NCI-H524 treated with DMSO at 0.1 percent for 48 hours (cell line): ENCODE results near the gene CEP131.
A peak's percentile ranks its signal among the peaks of the same experiment; 100 is the strongest.

Source experiments
- DNase-seq: peaks from one replicate; lab custom pipeline; 2025; lab: John Stamatoyannopoulos, UW

The CEP131 gene

DNA sequence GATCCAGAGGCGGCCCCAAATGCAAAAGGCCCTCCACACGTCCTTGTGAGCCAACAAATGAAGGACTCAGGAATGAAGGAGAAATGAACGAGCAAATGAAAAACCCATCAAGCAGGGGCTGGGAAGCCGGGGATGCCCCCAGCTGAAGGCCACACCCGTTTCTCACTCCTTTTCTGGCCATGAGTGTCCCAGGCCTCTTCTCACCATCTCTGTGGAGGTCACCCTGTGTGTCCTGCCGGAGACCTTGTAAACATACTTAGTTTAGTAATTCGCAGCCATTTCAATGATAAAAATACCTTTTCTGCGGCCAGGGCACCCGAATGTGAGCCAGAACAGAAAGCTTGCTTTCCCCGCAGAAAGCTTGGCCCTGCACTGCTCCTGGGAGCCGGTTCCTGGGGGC is 35.6 kb downstream of the CEP131 start:
- DNase-seq = no peak

DNA sequence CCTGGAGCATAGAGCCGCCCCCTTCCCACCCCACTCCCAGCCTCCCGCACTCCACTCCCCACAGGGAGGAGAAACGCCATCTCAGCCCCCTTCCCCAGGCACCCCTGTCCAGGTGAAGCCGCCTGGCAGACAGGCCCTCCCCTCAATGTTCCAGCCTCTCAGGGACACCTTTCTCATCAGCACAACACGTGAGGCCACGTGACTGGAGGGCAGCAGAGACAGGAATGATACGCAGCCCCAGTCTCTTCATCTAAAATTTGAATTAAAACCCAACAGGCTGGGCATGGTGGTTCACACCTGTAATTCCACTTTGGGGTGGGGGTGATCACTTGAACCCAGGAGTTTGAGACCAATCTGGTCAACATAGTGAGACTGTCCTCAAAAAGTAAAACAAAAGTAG is 36.6 kb downstream of the CEP131 start:
- DNase-seq = no peak

DNA sequence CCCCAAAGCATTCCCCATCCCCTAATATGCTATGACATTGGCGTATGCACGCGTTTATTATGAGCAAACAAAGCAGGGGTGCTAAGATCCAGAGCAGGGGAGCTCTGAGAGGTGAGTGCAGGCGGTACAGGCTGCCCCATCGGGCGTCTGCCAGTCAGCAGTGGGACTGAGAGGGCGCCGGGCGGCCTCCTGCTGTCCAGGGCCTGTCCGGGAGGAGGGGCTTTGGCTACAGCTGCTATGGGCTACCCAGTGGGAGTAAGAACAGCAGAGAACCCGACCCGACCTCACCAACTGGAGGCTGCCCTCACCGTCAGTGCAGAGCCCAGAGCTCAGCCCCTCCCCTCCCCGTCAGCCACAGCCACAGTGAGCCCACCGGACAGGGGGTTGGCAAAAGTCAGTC is 38.2 kb downstream of the CEP131 start:
- no peak for DNase-seq

DNA sequence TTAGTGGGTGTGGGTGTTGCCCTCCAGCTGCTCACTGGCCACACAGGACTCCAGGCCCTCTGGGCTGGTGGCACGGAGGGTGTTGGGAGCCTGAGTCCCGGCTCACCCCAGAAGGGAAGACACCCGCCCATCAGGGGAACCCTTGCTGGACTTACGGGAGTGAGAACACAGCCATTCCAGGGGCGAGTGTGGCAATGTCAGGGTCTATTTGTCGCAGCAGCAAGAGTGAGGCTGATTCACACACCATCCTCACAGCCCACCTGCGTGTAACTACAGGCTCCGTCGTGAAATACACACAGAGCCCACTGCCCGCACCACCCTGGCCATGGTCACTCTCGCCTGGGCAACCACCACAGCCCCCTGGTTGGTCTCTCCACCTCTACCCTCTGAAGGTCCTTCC is 39.0 kb downstream of the CEP131 start:
- DNase-seq = no peak

DNA sequence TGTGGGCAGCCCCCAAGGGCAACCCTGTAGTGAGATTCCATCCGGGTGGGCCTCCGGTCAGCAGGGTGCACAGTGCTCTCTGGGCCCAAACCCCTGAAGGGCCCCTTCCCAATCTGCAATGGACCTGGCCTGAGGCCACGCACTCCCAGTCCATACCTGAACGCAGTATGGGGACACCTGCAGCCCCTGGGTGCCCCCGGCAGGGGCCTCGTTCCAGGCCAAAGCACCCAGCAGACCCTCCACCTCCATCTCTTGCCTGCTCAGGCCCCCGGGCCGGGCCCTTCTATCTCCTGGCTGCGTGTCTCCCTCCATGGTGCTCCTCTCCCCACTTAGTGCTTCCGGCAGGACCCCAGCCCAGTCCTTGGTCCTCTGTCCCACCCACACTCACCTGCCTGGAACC is 39.4 kb downstream of the CEP131 start:
- DNase-seq = no peak

DNA sequence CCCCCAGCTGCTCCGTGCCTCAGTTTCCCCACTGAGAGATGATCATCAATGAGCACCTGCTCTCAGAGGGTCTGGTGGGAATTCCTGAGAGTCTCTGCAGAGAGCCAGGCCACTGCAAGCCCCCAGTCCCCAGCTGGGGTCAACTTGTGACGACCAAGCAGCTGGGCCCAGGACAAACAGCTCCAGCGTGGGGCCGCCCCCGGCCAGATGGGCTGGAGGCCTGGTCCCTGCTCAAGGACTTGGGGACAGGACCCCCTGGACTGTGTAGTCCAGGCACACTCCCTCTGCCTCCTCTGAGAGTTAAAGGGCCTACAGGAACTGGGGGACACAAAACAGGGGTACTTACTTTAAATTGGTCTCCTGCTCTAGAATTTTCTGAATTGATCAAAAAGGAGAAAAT is 40.2 kb downstream of the CEP131 start:
- DNase-seq = no peak

DNA sequence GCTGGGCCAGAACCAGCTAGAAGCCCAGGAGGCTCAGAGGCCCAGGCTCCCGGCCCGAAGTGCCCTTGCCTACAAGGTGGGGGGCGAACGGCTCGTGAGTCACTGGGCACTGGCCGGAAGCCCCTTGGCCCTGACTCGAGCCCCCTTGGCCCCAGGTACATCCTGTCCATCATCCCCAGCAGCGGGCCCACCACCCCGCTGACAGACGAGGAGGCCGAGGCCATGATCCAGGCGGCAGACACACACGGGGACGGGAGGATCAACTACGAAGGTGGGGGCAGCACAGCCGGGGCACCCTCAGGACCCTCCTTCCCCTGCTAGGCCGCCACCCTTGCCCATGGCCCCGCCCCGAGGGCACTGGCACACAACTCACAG is 41.0 kb downstream of the CEP131 start:
- DNase-seq = no peak

DNA sequence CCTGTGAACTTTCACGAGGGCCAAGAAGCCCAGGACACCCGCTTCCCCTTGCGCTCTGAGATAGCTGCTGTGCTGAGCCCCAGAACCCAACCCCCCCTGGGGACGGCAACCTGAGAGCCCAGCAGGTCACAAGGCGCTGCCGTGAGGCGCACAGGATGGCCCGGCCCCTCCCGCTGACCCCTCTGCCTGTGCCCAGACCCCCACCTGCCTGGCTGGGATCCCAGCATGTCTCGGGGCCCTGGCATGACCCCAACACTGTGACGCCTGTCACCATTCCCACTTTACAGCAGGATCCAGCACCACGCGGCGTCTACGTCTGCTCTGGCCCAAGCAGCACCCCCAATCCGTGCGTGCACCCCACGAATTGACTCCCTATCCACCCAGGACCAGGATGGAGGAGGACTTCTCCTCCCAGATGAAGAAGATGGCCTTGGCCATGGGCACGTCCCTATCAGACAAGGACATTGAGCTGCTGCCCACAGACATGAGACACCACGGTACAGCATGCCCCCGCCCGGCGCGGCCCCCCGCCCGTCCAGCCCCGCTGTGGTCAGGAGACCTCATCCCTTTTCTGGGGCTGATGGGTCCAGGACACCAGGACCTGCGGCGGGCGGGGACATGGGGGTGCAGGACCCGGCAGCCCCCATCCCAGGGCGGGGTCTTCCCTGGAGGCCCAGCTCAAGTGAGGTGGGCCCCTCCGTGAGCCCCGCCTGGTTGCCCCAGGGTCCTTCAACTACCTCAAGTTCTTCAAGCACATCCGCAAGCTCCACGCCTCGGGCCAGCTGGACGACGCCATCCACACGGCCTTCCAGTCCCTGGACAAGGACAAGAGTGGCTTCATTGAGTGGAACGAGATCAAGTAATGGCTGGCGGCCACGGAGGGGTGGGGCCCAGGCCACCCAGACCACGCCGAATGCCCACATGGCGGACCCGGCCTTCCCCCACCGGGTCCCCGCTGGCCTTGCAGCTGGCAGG is 41.6 kb downstream of the CEP131 start:
- DNase-seq = no peak

DNA sequence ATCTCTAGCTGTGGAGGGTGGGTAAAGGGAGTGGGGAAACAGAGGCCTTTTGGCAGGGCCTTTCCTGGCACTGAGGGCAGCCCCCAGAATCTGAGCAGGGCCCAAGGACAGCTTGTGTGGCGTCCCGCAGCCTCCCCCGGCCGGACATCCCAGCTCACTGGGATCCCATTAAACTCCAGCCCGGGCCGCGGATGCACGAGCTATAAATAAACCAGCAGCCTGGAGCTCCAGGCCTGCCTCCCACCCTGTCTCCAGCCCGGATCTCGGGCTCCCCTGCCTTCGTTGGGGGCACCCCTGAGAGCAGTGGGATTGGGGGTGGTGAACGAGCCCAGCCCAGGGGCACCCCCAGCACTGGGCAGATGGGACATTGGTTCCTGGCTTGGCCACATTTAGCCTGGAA is 42.9 kb downstream of the CEP131 start:
- no peak for DNase-seq

DNA sequence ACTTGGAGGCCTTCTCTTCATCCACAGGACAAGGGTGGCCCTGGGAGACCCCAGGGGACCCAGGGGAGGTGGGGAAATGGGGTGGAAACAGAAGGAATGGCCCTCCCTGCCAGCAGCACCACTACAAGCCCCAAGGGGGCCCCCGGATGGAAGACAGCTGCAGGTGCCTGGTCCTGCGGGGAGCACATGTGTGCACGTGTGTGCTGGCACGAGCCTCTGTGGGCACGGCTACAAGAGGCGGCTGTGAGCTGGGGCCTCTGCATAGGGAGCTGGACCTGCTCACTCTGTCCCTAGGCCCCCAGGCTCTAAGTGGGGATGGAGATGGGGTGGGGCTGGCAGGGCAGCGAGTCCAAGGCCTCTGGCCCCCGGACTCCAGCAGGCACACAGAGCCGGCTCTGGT is 43.5 kb downstream of the CEP131 start:
- DNase-seq = no peak

DNA sequence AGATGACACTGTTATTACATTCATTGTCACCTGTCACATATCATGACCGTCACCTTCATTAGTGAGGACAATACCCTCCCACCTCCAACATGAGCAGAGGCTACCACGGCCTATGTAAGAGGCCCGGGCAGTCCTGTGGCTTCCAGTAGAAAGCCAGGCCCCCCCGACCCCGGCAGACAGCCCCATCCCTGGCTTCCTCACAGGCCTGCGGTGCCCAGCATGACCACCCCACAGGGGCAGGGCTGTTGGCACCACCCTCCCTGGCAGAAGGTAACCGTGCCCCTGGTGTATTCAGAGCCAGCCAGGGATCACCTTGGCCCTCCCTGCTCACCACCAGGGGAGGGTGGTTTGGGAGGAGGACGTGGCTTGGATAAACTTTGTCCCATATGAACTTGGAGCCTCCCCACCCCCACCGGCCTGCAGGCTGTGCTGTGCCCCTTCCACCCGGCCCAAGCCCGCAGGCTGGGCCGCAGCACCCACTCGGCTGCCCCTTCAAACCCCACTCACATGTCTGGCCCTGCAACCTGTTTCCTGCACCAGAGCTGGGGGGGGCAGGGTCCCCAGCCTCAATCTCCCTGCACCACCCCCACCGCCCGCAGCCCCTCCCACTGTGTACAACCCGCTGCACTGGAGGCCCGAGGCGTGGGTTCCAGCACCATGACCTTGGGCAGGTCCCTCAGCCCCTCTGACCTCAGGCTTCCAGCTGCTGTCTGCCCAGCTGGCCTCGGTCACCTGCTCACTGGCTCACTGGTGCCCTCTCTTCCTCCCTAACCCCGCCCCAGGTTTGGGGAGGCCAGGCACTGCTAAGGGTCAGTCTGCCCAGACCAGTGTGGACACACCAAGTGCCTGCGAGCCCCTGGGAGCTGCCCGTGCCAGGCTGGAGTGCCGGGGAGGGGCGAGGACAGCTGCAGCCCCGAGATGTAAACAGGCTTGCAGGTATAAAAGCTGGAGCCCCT is 44.4 kb downstream of the CEP131 start:
- DNase-seq = no peak

DNA sequence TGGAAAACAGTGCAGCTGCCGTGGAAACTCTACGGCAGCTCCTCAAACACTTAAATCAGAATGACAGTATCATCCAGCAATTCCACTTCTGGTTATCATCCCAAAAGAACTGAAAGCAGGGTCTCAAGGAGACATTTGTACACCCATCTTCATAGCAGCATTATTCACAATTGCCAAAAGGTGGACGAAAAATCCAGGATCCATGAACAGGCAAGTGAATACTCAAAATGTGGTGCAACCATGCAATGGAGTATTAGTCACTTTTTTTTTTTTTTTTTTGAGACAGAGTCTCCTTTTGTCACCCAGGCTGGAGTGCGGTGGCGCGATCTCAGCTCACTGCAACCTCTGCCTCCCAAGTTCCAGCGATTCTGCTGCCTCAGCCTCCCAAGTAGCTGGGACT is 46.1 kb downstream of the CEP131 start:
- DNase-seq = no peak

DNA sequence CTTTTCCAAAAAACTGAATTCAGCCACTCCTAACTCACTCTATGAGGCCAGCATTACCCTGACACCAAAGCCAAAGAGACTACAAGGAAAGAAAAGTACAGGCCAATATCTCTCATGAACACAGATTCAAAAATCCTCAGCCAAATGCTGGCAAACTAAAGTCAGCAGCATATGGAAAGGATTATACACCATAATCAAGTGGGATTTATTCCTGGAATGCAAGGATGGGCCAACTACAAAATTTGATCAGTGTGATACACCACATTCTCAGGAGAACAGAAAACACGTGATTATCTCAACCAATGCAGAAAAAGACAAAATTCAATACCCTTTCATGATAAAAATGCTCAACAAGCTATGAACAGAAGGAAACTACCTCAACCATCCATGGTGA is 49.0 kb downstream of the CEP131 start:
- peak; percentile 26 for DNase-seq

DNA sequence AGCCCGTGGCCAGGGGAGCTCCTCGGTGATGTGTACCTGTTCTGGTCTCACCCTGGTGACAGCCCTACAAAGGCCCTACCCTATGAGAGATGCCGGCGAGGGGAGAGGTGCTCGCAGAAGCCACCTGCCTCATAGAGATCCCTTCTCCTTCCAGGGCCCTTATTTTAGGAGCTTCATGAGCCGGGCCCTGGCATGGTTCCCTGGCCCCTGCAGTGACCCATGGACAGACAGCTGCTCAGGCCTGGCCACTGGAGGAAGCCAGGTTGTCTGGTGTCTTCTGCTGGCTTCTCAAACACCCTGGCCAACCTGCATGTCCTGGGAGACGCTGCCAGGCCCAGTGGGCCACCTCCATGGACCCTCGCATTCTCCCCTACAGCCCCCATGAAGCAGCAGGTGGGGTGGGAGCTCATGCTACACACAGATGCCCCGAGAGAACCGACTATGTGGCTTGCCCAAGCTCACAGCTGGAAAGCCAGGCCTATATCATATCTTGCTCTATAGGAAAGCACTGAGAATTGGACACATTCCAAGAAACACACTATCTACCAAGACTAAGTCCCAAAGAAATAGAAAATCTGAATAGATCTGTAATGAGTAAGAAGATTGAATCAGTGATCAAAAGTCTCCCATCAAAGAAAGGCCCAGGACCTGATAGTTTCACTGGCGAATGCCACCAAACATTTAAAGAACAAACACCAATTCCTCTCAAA is 49.6 kb downstream of the CEP131 start:
- no peak for DNase-seq

DNA sequence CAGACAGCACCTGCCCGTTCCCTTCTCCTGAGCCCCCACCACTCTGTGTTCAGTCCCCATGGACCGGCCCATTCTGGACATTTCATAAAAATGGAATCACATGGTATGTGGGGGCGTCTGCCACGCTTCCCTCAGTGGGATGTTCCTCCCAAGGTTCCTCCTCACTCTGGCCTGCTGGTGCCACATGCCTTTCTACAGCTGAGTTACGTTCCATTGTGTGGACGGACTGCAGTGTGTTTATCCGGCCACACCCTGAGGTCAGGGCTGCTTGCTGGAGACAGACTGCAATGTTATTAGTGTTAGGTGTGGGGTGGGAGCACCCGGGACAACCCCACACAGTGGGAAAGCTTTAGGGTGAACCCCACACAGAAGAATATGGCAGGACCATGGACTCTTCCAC is 50.8 kb downstream of the CEP131 start:
- DNase-seq = no peak

DNA sequence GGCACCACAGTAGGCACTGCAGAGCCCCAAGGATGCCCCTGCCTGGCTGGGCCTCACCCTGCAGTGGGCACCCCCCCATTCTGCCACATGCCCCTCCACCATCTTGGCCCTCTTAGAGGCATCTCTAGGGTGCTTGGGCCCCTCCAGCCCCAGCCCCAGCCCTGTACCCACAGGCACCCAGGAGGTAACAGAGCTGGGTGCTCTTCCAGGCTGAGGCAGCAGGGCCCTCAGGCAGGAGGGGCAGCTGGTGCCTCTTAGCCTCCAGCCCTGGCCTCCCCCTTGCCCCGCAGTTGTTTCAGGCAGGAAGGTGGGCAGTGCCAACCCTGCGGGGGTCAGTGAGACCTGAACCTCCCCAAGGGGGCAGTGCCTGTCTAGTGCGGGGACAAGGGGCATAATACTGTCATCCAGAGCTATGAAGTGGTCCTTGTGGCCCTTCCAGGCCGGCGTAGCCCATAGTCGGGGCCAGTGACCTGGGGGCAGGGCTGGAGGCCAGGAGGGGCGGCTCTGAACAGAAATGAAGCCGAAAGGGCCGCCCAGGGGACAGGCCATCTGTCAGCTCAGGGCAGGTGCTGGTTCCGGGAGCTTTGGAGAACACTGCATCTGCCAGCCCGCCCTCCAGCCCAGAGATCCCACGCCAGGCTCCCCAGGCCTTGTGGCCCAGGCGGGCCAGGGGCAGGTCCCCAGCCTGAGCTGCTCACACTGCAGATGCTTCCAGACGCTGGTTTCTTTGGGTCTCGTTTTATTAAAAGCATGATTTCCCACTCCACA is 51.9 kb downstream of the CEP131 start:
- DNase-seq = peak; percentile 73

DNA sequence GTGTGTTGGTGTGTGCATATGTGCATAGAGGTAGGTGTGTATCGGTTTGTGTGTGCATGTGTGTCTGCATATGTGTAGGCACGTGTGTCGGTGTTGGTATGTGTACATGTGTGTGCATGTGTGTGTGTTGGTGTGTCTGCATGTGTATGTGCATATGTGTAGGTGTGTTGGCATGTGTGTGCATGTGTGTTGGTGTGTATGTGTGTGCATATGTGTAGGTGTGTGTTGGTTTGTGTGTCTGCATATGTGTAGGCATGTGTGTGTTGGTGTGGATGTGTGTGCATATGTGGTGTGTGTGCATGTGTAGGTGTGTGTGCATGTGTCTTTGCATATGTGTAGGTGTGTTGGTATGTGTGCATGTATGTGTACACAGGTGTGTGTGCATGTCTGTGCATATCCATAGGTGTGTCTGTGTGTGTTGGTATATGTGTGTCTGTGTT is 52.9 kb downstream of the CEP131 start:
- DNase-seq = no peak

DNA sequence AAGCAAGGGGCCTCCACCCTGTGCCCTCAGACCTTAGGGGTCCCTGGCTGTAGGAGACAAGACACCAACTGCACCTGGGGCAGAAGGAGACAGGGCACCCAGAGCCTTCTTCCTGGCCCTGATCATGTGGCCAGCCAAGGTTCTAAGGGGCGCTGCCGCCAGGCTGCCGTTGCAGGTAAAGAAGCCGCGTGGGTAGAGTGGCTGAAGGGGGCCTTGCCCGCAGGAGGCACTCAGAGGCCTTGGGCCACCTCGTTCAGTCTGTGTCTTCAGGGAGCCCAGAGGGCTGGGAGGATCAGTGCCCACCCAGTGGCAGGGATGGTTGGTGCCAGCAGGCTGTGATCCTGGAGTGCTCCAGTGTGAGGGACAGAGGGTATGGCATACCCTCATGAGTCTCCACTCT is 55.1 kb downstream of the CEP131 start:
- no peak for DNase-seq

DNA sequence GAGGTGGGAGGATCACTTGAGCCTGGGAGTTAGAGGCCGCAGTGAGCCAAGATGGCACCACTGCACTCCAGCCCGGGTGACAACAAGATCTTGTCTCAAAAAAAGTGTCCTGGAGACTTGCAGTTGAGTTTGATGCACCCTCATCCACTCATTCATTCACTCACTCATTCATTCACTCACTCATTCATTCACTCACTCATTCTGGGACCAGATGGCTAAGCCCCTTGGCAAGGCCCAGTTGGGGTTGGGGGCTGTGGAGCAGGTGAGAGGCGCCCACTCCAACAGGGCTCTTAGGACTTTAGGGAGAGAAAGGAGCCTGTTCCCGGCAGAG is 55.6 kb downstream of the CEP131 start:
- DNase-seq = no peak

DNA sequence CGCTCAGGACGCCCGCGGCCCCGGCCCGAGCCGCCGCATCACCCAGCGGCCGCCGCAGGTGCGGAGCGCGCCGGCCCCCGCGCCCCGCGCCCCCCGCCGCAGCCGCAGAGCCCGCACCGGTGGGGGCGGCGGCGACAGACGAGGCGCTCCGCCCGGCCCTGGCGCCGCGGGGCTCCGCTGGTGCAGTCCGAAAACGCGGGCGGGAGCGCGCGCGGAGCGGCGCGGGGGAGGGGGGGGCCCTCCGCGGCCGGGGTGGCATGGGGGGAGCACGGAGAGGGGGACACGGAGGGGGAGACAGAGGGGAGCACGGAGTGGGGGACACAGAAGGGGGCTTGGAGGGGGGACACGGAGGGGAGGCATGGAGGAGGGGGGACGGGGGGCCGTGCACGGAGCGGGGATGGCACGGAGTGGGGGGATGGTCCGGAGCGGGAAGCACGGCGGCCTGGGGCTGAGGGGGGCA is 56.7 kb downstream of the CEP131 start, which contains the start of gene AATK:
AATK (minus strand) TSS at position 189 of the 460 bp plus-strand sequence. CDS start 229 bp downstream, outside the sequence.
- DNase-seq = no peak
